Common myeloid progenitor, CD34-positive (primary cell): ENCODE measurements around the gene ANKMY1.
A peak's percentile ranks its signal among the peaks of the same experiment; 100 is the strongest.

ENCODE experiments used
- CTCF ChIA-PET: fragments of 350-600 bp; sonication (Branson Sonifier 250); formaldehyde crosslinking; loops from one replicate; lab custom pipeline; 2021; ENCODE audit warnings: antibody characterized with exemption; lab: Charles Lee
- POLR2A ChIA-PET: fragments of 350-600 bp; sonication (Branson Sonifier 250); formaldehyde crosslinking; loops from one replicate; lab custom pipeline; 2021; ENCODE audit warnings: antibody characterized with exemption; lab: Charles Lee
- DNase-seq, 3 donors: peaks; one replicate each; pipeline versions ENCODE4 v3.0.0 to v3.0.0-alpha.2; 2013
- H3K27ac ChIP-seq, 2 experiments: 1 replicate in 1 of 2; 2 replicates in 1 of 2; pipeline ENCODE4 v1.7.0; 2013; ENCODE audit warnings: inconsistent platforms in 2 of 2, low read length in 2 of 2, mild to moderate bottlenecking in 2 of 2, low read depth in 1 of 2, moderate library complexity in 1 of 2; ENCODE audit not compliant: severe bottlenecking in 2 of 2, insufficient read depth in 1 of 2, poor library complexity in 1 of 2
- H3K27me3 ChIP-seq, 5 experiments: replicated peaks in 2 of 5; 1 replicate in 3 of 5; 2 replicates in 2 of 5; pipeline versions ENCODE4 v1.6.1 to v1.7.0; 2013; ENCODE audit warnings: low read length in 4 of 5, mild to moderate bottlenecking in 2 of 5, moderate library complexity in 2 of 5, inconsistent platforms in 1 of 5; ENCODE audit not compliant: insufficient read depth in 5 of 5, control insufficient read depth in 4 of 5
- H3K36me3 ChIP-seq, 4 experiments: 1 replicate in 2 of 4; 2 replicates in 2 of 4; pipeline versions ENCODE4 v1.6.1 to v1.7.0; 2013; ENCODE audit warnings: low read length in 3 of 4, control low read depth in 1 of 4, mild to moderate bottlenecking in 1 of 4; ENCODE audit not compliant: control insufficient read depth in 4 of 4, insufficient read depth in 4 of 4
- H3K4me1 ChIP-seq, 4 experiments: 1 replicate in 3 of 4; 2 replicates in 1 of 4; pipeline versions ENCODE4 v1.6.1 to v1.7.1; 2013; ENCODE audit warnings: low read length in 3 of 4, mild to moderate bottlenecking in 3 of 4, control low read depth in 1 of 4, inconsistent platforms in 1 of 4, moderate library complexity in 1 of 4; ENCODE audit not compliant: control insufficient read depth in 4 of 4, insufficient read depth in 4 of 4; ENCODE audit errors: control extremely low read depth in 1 of 4
- H3K4me3 ChIP-seq, 7 experiments: 1 replicate in 4 of 7; 2 replicates in 3 of 7; pipeline versions ENCODE4 v1.5.1 to v1.7.0; 2013; ENCODE audit warnings: mild to moderate bottlenecking in 7 of 7, low read length in 6 of 7, moderate library complexity in 6 of 7, inconsistent platforms in 2 of 7, low read depth in 2 of 7, control low read depth in 1 of 7; ENCODE audit not compliant: insufficient read depth in 4 of 7, control insufficient read depth in 1 of 7; ENCODE audit errors: extremely low read depth in 1 of 7
- H3K9me3 ChIP-seq, 5 experiments: 1 replicate in 4 of 5; 2 replicates in 1 of 5; pipeline versions ENCODE4 v1.6.1 to v1.7.1; 2013; ENCODE audit warnings: low read length in 4 of 5, mild to moderate bottlenecking in 2 of 5, inconsistent platforms in 1 of 5, low read depth in 1 of 5, moderate library complexity in 1 of 5; ENCODE audit not compliant: control insufficient read depth in 4 of 5, insufficient read depth in 2 of 5; ENCODE audit errors: control extremely low read depth in 1 of 5
- WGBS: methylation state at CpG from one replicate; pipeline ENCODE4 v1.1.5; 2013; ENCODE audit not compliant: insufficient coverage; 5-methylcytosine and 5-hydroxymethylcytosine counted together

ANKMY1 gene

DNA sequence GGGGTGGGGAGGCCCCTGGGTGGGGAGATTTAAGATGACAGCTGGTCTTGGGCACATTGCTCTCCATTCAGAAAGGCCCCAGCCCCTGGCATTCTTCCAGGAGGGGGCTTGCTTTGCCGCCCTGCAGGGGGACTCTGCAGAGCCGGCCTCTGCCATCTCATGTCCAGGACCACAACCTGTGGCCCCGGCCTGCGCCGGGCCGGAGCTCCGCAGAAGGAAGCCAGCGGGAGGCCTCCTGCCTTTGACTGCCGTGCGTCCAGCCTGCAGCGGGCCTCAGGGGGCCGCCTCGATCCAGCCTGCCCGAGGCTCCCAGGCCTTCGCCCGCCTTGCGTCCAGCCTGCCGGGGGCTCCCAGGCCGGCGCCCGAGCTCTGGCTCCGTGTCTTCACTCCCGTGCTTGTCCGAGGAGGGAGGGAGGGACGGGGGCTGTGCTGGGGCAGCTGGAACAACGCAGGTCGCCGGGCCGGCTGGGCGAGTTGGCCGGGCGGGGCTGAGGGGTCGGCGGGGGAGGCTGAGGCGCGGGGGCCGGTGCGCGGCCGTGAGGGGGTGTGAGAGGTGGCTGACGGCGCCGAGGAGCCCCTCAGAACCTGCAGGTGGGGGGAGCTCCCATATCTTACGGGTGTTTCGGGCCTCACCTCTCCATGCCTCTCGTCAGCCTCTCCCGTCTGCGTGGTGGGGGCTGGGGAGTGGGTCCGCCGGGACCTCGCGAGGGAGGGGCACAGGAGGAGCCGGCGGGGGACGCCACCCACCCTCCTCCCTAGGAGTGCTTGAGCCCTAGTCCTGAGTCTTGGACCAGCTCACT lies 101.9 kb downstream of the ANKMY1 start:
- Histone ChIP-seq H3K27ac (no peak overlapping the region), H3K4me3 (no peak overlapping the region), H3K4me1 (peaks cover 0 to 21% (median 10%) of the 10 kb centered on the region in 4 experiments), H3K9me3 (no peaks in the 10 kb centered on the region), H3K27me3 (peaks cover 0 to 71% (median 34%) of the 10 kb centered on the region in 5 experiments), H3K36me3 (no peaks in the 10 kb centered on the region)
- WGBS: 4% methylated on average over 30 of the region's 55 CpGs
- ChIA-PET POLR2A (interaction anchor here (0.5 kb wide), 1 partner anchor 21 kb away, joined by 3 read pairs; no protein-coding TSS in a partner anchor), CTCF (interaction anchor here (1.6 kb wide), 1 partner anchor 17 kb away, joined by 3 read pairs; no protein-coding TSS in a partner anchor)
- no peak for DNase-seq

DNA sequence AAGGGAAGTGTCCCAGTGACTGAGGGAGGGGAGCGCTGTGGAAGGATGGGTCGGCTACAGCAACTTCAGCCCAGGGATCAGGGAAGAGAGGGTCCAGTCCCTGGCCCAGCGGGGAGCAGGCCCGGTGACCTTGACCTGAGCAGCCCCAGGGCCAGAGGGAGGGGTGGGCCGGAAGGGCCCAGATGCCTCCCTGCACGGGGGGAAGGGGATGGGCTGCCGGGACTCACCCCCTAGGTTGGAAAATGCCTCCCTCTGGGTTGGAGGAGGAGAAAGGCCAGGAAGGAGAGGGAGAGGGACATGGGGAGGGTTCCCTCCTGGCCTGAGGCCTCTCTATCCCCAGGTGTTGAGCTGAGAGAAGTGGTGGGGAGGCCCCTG lies 102.5 kb downstream of the ANKMY1 start:
- Histone ChIP-seq H3K4me3 (no peak overlapping the region), H3K9me3 (no peaks in the 10 kb centered on the region), H3K4me1 (peaks cover 0 to 21% (median 10%) of the 10 kb centered on the region in 4 experiments), H3K27ac (no peak overlapping the region), H3K36me3 (no peaks in the 10 kb centered on the region), H3K27me3 (peaks cover 0 to 77% (median 38%) of the 10 kb centered on the region in 5 experiments)
- CTCF ChIA-PET: no interaction called here
- DNase-seq: no peak
- WGBS: 8% methylated on average over 6 of the region's 7 CpGs
- POLR2A ChIA-PET: no interaction called here

DNA sequence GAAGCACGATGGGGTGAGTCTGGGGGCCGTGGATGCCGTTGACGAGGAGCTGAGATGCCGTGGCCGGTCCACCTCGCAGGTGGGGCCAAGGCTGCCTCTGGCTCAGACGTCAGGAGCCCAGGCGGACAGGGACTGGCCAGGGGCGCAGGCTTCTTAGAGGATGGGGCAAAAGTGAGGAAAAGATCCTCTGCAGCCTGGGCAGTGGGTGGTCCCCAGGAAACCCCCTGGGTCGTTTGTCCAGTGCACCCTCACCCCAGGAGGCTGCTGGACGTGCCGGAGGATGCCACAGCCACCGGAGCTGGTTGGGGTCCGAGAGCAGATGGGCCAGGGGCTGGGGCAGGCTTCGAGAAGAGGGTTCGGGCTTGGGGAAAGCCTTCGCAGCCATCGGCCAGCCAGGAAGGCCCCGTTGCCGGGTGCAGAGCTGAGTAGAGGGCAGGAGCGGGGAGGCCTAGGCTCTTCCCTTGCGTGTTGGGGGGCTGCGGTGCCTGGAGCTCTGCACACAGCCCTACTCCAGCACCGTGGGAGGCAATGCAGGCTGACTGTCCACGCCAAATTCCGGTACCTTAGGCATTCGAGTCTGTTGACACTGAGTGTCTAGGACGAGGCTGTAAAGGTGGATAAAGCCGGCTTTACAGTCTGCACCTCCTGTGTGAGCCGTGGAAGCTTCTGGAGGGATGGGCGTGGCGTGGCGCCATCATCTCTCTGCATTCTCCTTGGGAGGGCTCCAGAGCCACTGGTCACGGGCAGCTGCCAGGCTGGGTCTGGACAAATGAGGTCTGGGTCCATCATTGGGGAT lies 103.5 kb downstream of the ANKMY1 start:
- Histone ChIP-seq H3K9me3 (no peaks in the 10 kb centered on the region), H3K27ac (no peak overlapping the region), H3K4me1 (peaks cover 0 to 21% (median 10%) of the 10 kb centered on the region in 4 experiments), H3K36me3 (no peaks in the 10 kb centered on the region), H3K4me3 (no peak overlapping the region), H3K27me3 (peaks cover 0 to 87% (median 39%) of the 10 kb centered on the region in 5 experiments)
- POLR2A ChIA-PET: no interaction called here
- DNase-seq: peak in 1 of 3 donors; percentile 24
- WGBS: 11% methylated on average over 34 of the region's 35 CpGs
- CTCF ChIA-PET: no interaction called here

DNA sequence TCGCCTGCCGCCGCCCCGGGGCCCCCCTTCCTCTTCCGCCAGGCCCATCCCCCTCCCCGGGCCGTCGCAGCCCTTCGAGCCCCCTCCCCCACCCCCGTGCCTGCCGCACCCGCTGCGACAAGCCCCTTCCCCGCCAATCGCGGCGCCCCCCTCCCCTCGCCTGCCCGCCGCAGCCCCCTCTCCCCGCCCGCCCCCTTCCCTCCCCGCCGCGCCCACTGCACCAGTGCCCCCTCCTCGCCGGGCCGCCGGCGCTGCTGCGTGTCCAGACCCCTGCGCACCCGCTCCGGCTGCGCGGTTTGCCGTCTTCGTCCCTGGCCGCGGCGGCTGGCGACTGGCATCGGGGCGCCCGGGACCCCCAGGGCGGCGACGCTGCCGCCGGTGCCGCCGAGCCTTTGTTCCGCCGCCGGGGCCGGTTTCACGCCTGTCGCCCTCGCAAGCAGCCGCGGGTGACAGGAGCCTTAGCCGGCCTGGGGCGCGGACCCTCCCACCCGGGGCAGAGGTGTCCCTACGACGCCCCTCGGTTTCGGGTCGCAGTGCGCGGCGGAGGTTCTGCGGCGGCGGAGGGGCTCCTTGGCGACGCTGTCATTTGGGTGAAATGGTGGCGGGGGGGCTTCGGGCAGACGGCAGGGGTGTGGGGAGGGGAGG lies 104.2 kb downstream of the ANKMY1 start:
- CTCF ChIA-PET: no interaction called here
- WGBS: 1% methylated on average over 52 of the region's 81 CpGs
- H3K9me3 ChIP-seq: no peaks in the 10 kb centered on the region
- DNase-seq: peak in 1 of 3 donors; percentile 18
- POLR2A ChIA-PET: no interaction called here
- H3K27ac ChIP-seq: no peak overlapping the region
- H3K27me3 ChIP-seq: peaks cover 0 to 87% (median 39%) of the 10 kb centered on the region in 5 experiments
- H3K4me3 ChIP-seq: peak overlapping the region in 2 of 7 experiments; percentile 19 to 26
- no peaks in the 10 kb centered on the region for H3K36me3 ChIP-seq
- peaks cover 0 to 21% (median 10%) of the 10 kb centered on the region in 4 experiments for H3K4me1 ChIP-seq

DNA sequence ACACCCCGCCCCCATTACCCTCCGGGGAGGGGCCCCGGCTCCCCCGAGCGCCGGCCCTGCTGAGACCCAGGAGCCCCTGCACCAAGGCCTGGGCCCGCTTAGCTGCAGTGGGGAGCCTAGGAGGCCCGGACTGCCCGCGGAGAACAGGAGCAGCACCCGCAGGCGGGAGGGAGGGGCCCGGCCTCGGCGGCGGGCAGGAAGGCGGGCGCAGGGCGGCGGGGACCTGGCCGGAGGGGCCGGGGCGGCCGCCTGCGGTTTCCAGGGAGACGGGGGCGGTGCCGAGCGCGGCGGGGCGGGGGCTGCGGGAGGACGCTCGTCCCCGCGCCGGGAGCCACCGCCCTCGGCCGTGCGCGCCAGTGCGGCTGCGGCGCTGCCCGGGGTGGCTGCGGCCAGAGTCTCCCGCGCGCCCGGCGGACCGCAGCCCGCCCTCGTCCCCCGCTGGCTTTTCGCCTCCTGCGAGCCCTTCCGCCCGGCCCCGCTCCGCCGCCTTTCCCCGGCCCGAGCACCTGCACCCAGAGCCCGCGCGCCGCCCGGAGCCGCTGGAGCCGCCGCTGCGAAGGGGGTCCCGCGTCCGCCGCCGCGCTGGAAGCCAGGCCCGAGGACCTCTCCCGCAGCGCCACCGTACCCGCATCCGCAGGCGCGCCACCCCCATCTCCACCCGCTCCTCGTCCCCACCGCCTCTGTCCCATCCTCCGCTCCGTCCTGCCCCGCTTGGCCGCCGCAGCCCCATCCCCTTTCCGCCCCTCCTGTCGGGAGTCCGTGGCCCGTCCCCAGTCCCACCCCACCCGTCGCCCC lies 105.1 kb downstream of the ANKMY1 start:
- DNase-seq: peak in 2 of 3 donors; percentile 23 to 39
- 0% methylated on average over 80 of the region's 103 CpGs for WGBS
- no peak overlapping the region for H3K27ac ChIP-seq
- ChIA-PET POLR2A (no interaction called here), CTCF (no interaction called here)
- no peaks in the 10 kb centered on the region for H3K9me3 ChIP-seq
- no peaks in the 10 kb centered on the region for H3K36me3 ChIP-seq
- H3K27me3 ChIP-seq: peaks cover 0 to 88% (median 36%) of the 10 kb centered on the region in 5 experiments
- H3K4me1 ChIP-seq: peaks cover 0 to 21% (median 10%) of the 10 kb centered on the region in 4 experiments
- peak overlapping the region in 5 of 7 experiments; percentile 16 to 59 (median 51) for H3K4me3 ChIP-seq

DNA sequence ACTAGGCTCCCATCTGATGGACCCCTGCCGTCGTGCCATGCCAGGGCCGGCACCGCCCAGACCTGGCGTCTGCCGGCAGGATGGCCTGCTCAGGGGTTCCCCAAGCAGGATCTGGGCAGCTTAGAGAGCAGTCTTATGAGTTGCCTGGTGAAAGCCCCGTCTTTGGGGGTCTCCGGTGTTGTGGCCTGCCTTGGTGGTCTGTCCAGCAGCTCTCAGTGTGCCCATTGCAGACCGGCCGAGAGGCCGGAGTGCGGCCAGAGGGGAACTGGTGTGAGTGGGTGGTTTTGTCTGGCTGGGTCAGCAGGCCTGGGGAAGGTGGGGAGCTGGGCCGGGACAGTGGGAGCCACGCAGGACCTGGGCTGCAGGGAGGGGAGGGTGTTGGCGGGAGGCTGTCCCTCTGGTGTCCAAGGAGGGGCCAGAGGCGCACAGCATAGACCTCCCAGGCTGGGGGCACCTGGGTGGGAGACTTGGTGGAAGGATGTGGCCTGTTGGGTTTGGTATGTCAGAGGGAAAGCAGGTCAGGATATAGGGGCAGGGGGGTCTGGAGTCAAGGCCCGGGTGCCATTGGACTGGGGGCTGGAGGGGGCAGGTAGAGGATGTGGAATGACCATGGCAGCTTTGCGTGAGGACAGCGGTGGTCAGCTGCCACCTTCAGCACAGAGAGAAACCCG lies 105.9 kb downstream of the ANKMY1 start:
- ChIA-PET POLR2A (no interaction called here), CTCF (no interaction called here)
- DNase-seq: no peak
- H3K27ac ChIP-seq: no peak overlapping the region
- peaks cover 0 to 84% (median 35%) of the 10 kb centered on the region in 5 experiments for H3K27me3 ChIP-seq
- H3K9me3 ChIP-seq: no peaks in the 10 kb centered on the region
- WGBS: 68% methylated on average over 13 of the region's 20 CpGs
- peak overlapping the region in 4 of 7 experiments; percentile 47 to 59 (median 55) for H3K4me3 ChIP-seq
- H3K36me3 ChIP-seq: no peaks in the 10 kb centered on the region
- peaks cover 0 to 21% (median 10%) of the 10 kb centered on the region in 4 experiments for H3K4me1 ChIP-seq
